Measurements from ENCODE around the gene EXOC3L1.

The EXOC3L1 gene

DNA sequence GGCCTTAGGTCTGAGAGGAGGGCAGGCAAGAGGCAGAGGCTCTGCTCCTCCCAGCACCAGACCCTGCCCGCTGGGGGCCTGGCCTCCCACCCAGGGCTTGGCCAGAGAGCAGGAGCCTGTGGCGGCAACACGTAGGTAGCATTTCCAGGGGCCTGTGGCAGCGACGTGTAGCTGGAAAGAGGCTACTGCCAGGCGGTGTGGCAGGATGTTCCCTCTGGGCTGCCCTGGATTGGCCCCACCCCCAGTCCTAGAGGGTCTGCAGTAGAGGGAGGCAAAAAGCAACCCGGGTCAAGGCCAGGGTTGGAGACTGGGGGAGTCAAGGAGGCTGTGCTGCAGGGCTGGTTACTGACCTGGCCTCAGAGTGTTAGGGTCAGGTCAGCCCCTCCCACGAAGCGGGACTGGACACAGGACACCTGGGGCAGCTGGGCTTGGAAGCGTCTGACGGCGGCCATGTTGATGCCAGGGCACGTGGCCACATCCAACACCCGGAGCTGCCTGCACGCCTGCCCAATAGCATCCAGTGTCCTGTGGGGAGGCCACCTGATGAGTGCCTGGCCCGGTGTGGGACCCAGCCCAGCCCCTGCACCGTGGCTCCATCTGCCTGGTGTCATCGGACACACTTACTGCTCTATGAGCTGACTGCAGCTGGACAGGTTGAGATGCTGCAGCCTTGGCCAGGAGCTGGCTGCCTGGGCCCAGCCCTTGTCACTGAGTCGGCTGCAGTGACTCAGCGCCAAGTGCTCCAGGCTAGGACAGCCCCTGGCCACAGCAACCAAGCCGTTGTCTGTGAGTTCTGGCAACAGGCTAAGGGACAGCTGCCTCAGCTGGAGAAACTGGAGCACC, 17.5 kb upstream of the EXOC3L1 start:
- TF ChIP-seq, protein P1, sequence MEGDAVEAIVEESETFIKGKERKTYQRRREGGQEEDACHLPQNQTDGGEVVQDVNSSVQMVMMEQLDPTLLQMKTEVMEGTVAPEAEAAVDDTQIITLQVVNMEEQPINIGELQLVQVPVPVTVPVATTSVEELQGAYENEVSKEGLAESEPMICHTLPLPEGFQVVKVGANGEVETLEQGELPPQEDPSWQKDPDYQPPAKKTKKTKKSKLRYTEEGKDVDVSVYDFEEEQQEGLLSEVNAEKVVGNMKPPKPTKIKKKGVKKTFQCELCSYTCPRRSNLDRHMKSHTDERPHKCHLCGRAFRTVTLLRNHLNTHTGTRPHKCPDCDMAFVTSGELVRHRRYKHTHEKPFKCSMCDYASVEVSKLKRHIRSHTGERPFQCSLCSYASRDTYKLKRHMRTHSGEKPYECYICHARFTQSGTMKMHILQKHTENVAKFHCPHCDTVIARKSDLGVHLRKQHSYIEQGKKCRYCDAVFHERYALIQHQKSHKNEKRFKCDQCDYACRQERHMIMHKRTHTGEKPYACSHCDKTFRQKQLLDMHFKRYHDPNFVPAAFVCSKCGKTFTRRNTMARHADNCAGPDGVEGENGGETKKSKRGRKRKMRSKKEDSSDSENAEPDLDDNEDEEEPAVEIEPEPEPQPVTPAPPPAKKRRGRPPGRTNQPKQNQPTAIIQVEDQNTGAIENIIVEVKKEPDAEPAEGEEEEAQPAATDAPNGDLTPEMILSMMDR (IDR thresholded peaks at IDR 0.05; ENCODE audit: control insufficient read depth, extremely low read depth, insufficient read depth): no peak
- H3K4me3 ChIP-seq (ENCODE audit: low read depth, low read length): 0 out of 2 replicates have a peak overlapping the region, but pooled peaks have one; percentile 17
- DNase-seq (ENCODE audit: low read depth): peak; percentile 71

DNA sequence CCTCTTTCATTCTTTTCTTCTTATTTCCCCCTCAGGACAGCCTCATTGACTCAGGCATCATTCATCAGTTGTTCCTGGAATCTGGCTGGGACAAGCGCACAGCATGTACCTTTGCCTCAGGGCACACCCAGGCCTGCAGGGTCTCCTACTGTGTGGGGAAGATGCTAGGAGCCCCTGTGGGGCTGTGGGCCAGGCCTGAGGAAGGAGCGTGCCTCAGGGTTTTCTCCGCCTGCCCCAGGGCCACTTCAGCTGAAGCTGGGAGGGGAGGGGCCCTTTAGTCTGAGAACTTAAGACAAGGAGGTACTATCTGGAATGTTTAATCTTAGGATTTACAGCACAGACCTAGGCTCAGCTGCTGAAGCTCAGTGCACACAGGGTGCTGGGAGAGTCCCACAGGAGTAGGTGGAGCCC, 16.9 kb upstream of the EXOC3L1 start:
- no peak overlapping the region for H3K4me3 ChIP-seq (ENCODE audit: low read depth, low read length)
- TF ChIP-seq, protein P1 (IDR thresholded peaks at IDR 0.05; ENCODE audit: control insufficient read depth, extremely low read depth, insufficient read depth): no peak
- no peak for DNase-seq (ENCODE audit: low read depth)

DNA sequence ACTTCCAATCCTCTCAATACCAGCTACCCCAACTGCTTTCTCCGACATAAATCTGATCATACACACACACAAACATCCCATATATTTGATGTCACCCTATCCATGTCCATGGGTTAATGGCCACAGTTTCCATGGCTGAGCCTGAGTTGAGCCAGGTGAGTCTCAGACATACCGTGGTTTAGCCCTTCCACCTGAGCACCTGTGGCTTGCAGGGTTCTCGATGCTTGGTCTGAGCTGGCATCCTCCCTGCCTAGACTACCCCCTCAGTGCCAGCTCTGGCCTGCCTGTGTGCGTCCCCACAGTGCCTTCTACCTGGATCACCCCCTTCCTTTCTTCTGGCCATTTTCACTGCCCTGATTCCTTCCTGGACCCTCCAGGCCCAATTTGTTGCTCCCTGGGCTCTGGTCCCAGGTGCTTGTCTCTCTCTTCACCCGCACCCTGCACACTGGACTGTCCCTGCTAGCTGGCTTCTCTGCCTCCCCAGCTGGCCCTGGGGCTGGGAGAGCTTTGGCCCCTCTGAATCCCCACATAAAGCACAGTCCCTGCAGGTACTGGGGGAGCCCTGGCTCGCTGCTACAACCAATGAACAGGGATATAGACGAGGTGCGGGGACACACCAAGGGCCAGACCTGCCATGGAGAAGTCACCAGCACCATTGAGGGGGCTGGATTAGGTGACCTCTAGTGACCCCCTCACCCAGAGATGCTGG, 16.3 kb upstream of the EXOC3L1 start:
- TF ChIP-seq, protein P1 (IDR thresholded peaks at IDR 0.05; ENCODE audit: control insufficient read depth, extremely low read depth, insufficient read depth): no peak
- H3K4me3 ChIP-seq (ENCODE audit: low read depth, low read length): no peak overlapping the region
- no peak for DNase-seq (ENCODE audit: low read depth)

DNA sequence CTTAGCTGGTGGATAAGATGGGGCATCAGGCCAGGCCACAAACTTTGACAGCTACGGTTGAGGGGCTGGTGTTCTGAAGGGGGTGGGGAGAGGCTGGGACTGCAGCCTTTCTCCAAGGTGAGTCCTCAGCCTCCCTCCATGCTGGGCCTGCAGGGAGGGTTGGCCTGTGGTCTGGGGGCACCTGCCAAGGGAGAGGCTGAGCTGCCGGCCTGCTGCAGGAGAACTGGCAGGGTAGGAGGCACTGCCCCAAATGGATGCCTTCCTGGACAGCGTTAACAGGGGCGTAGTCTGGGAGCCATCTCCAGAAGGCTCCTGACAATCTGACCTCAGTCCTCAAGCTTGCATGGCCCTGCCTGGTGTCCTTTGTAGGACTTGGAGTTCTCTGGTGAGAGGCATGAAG, 14.1 kb upstream of the EXOC3L1 start:
- TF ChIP-seq, protein P1 (IDR thresholded peaks at IDR 0.05; ENCODE audit: control insufficient read depth, extremely low read depth, insufficient read depth): no peak
- no peak overlapping the region for H3K4me3 ChIP-seq (ENCODE audit: low read depth, low read length)
- DNase-seq (ENCODE audit: low read depth): no peak

DNA sequence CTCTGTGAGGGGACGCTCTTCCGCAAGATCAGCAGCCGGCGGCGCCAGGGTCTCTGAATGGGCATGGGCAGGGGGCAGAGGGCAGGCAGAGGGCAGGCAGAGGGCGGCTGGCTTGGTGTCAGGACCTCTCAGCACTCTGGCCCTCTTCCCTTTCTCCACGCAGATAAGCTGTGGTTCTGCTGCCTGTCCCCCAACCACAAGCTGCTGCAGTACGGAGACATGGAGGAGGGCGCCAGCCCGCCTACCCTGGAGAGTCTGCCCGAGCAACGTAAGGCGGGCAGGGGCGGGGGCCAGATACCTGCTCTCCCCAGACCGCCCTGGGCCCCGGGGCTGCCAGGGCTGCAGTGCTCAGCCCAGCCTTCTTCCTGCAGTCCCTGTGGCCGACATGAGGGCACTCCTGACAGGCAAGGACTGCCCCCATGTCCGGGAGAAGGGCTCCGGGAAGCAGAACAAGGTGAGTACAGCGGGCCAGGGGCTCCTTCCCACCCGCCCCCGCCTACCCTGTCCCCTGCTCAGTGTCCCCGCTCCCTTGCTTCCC, 13.1 kb upstream of the EXOC3L1 start:
- no peak overlapping the region for H3K4me3 ChIP-seq (ENCODE audit: low read depth, low read length)

DNA sequence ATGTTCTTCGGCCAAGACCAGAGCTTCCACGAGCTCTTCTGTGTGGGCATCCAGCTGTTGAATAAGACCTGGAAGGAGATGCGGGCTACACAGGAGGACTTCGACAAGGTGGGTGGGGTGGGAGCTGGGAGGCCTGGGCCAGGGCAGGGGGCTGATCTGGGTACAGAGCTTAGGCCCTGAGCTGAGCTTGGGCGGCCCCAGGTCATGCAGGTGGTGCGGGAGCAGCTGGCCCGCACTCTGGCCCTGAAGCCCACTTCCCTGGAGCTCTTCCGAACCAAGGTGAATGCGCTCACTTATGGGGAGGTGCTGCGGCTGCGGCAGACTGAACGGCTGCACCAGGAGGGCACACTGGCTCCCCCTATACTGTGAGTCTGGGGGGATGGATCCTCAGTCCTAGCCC, 12.5 kb upstream of the EXOC3L1 start:
- TF ChIP-seq, protein P1 (IDR thresholded peaks at IDR 0.05; ENCODE audit: control insufficient read depth, extremely low read depth, insufficient read depth): no peak
- no peak overlapping the region for H3K4me3 ChIP-seq (ENCODE audit: low read depth, low read length)
- no peak for DNase-seq (ENCODE audit: low read depth)

More for the DNA sequence above, 13.1 kb upstream of the EXOC3L1 start:
- no peak for DNase-seq (ENCODE audit: low read depth)
- TF ChIP-seq, protein P1 (IDR thresholded peaks at IDR 0.05; ENCODE audit: control insufficient read depth, extremely low read depth, insufficient read depth): no peak
